ENCODE data around the gene RPL18.

DNA sequence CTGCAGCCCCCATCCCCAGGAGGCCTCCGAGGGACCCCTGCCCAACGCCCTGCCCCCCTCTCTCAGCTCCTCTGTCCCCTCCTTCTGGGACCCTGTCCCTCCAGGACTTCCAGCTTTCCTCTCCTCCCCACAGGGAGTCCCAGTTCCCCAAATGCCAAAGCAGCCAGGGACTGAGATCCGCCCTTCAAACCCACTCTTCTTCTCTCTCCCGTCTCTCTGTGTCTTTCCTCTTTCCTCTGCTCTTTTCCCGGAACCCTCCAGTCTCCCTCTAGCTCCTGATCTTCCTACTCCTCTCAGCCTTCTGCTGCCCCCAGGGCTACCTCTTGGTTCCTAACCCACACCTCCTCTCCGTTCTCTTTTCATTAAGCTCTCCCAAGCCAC lies 26.6 kb upstream of the RPL18 start:
- TF ChIP-seq EZH2phosphoT487 (IDR thresholded peaks at IDR 0.05; ENCODE audit: insufficient read depth, low read depth) = no peak
- no peak for TF ChIP-seq EZH2 (IDR thresholded peaks at IDR 0.05; ENCODE audit: insufficient read depth, poor library complexity, severe bottlenecking)
